ENCODE results near the gene MATCAP1. TPM values are rescaled to one million over a fixed set of nuclear protein-coding genes. Genes with fewer than 3 reads are reported as not detected.

Gene MATCAP1
- total and polyA plus RNA-seq, 2 of the 13 experiments (the other 11 are each of a cell fraction or from before 2014, with no cell fraction given) = 11.2 to 24.5 TPM

DNA sequence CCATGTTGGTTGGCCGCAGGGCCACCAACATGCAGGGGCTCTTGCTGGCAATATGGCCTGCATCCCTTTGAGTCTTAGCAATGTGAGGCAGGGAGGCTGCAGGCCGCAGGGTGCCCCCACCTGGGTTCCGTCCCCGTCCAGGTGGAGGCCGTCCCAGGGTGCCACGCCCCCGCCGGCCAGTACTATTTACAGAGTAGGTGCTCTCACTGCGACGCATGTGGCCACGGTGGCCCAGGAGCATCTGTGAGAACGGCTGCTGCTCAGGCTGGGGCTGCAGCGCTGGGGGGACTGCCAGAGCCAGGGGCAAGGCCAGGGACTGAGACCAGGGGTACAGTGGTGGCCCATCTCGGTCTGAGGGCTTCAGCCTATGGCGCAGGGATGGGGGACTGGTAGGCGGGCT lies 3.6 kb downstream of the MATCAP1 start (continued):
- TF ChIP-seq, protein P1, sequence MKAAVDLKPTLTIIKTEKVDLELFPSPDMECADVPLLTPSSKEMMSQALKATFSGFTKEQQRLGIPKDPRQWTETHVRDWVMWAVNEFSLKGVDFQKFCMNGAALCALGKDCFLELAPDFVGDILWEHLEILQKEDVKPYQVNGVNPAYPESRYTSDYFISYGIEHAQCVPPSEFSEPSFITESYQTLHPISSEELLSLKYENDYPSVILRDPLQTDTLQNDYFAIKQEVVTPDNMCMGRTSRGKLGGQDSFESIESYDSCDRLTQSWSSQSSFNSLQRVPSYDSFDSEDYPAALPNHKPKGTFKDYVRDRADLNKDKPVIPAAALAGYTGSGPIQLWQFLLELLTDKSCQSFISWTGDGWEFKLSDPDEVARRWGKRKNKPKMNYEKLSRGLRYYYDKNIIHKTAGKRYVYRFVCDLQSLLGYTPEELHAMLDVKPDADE (CRISPR knock-in tag; IDR thresholded peaks at IDR 0.05) = no peak
- TF ChIP-seq AGO1 (IDR thresholded peaks at IDR 0.05; ENCODE audit: low read depth, low read length, poor library complexity, severe bottlenecking) (no peak), ATF7 (IDR thresholded peaks at IDR 0.05) (no peak), ATF7 (CRISPR knock-in tag; IDR thresholded peaks at IDR 0.05) (no peak), ZNF253 (CRISPR knock-in tag; IDR thresholded peaks at IDR 0.05; ENCODE audit: borderline replicate concordance) (no peak), ZNF251 (CRISPR knock-in tag; IDR thresholded peaks at IDR 0.05) (no peak), ZNF768 (CRISPR knock-in tag; IDR thresholded peaks at IDR 0.05) (no peak)

DNA sequence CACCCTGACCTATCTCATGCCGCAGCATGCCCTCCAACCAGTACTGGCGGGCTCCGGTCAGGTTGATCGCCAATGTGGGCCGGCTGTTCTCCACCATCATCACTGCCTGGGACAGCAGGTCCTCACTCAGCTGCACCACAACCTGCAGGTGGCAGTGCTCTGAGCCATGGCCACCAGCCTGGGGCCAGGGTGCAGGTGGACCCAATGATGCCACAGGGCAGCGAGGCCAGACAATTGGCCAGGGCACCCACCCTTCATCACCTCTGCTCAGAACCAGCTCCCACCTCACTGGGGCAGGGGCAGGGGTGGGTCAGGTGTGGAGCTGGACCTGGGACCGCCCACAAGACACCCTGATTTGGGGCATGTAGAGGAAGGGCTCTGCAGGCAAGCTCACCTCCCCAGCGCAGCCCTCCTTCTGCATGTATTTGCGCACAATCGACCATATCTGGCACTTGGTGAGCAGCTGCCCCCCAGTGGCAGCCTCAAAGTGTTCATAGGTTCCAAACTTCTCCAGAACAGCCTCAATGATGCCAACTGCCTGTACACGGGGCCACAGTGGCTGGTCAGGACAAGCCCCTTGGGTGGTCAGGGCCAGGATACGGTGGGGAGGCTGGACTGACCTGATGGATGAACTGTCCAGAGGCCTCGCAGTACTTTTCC lies 4.2 kb downstream of the MATCAP1 start:
- H3K4me2 ChIP-seq (ENCODE audit: low read depth, low read length) = no peak overlapping the region
- POLR2A ChIA-PET = interaction anchor here (1.0 kb wide), 1 partner anchor 19 kb away, joined by 3 read pairs; no protein-coding TSS in a partner anchor
- TF ChIP-seq AGO2 (optimal IDR thresholded peaks at IDR 0.05; ENCODE audit: low read depth, low read length) (peak; percentile 42), CAMTA2 (CRISPR knock-in tag; IDR thresholded peaks at IDR 0.05; ENCODE audit: borderline replicate concordance) (0 out of 2 replicates have a peak, but pooled peaks have one; percentile 24), ZBTB38 (CRISPR knock-in tag; IDR thresholded peaks at IDR 0.05) (peak; percentile 36; the same call in 1 of the 2 replicates), ZNF672 (CRISPR knock-in tag; IDR thresholded peaks at IDR 0.05) (0 out of 2 replicates have a peak, but pooled peaks have one; percentile 35), HNRNPUL1 (IDR thresholded peaks at IDR 0.05; ENCODE audit: low read depth, low read length) (no peak), HOXA7 (CRISPR knock-in tag; IDR thresholded peaks at IDR 0.05) (no peak), KDM2A (CRISPR knock-in tag; IDR thresholded peaks at IDR 0.05; ENCODE audit: borderline replicate concordance, low read depth) (0 out of 2 replicates have a peak, but pooled peaks have one; percentile 16), ZNF383 (CRISPR knock-in tag; IDR thresholded peaks at IDR 0.05; ENCODE audit: borderline replicate concordance) (no peak)
- TF ChIP-seq, protein P2, sequence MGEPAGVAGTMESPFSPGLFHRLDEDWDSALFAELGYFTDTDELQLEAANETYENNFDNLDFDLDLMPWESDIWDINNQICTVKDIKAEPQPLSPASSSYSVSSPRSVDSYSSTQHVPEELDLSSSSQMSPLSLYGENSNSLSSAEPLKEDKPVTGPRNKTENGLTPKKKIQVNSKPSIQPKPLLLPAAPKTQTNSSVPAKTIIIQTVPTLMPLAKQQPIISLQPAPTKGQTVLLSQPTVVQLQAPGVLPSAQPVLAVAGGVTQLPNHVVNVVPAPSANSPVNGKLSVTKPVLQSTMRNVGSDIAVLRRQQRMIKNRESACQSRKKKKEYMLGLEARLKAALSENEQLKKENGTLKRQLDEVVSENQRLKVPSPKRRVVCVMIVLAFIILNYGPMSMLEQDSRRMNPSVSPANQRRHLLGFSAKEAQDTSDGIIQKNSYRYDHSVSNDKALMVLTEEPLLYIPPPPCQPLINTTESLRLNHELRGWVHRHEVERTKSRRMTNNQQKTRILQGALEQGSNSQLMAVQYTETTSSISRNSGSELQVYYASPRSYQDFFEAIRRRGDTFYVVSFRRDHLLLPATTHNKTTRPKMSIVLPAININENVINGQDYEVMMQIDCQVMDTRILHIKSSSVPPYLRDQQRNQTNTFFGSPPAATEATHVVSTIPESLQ (CRISPR knock-in tag; conservative IDR thresholded peaks at IDR 0.05) = no peak
- TF ChIP-seq, protein P3, sequence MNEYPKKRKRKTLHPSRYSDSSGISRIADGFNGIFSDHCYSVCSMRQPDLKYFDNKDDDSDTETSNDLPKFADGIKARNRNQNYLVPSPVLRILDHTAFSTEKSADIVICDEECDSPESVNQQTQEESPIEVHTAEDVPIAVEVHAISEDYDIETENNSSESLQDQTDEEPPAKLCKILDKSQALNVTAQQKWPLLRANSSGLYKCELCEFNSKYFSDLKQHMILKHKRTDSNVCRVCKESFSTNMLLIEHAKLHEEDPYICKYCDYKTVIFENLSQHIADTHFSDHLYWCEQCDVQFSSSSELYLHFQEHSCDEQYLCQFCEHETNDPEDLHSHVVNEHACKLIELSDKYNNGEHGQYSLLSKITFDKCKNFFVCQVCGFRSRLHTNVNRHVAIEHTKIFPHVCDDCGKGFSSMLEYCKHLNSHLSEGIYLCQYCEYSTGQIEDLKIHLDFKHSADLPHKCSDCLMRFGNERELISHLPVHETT (CRISPR knock-in tag; conservative IDR thresholded peaks at IDR 0.05) = no peak

More for the DNA sequence above, 4.2 kb downstream of the MATCAP1 start:
- no peak for DNase-seq (ENCODE audit: low spot score)
- no peak overlapping the region for H3K27ac ChIP-seq (ENCODE audit: extremely low read length, insufficient read depth, low read length)
- no peak overlapping the region for H3K4me3 ChIP-seq (replicated peaks in 1 of 3; ENCODE audit: insufficient read depth in 1 of 3, low read depth in 2 of 3, low read length in 3 of 3)
- intact Hi-C loops (cut with micrococcal nuclease; ENCODE audit: unreplicated experiment) (no loop called here), in situ Hi-C loops (cut with HindIII; ENCODE audit: extremely low pct_ligation_motif_present, low pct_unique_long_range_greater_than_20kb) (no loop called here)
- 82% methylated on average over 11 of the region's 13 CpGs for WGBS (ENCODE audit: low lambda C conversion rate)
- no peaks in the 10 kb centered on the region; the same call in 1 of the 2 replicates for H4K20me1 ChIP-seq (ENCODE audit: insufficient read depth, low read length)
- no TSS peak for BruUV-seq (replicated peaks)
- no peaks in the 10 kb centered on the region for H3K79me2 ChIP-seq (ENCODE audit: insufficient read depth, low read length)
- ATAC-seq = peak; percentile 13
- no peak overlapping the region for H3K9ac ChIP-seq (ENCODE audit: insufficient read depth, low read depth, low read length)
- FAIRE-seq = no peak
- no peaks in the 10 kb centered on the region; a peak in 1 of 5 replicates for H3K36me3 ChIP-seq (replicated peaks in 1 of 2; ENCODE audit: control insufficient read depth in 1 of 2, insufficient read depth in 2 of 2, low read length in 2 of 2)
- no peaks in the 10 kb centered on the region for H3K9me3 ChIP-seq (ENCODE audit: low read length)
- no peak overlapping the region for H2AFZ ChIP-seq (ENCODE audit: low read length)
- CTCF ChIA-PET (ENCODE audit: low intra/inter-chr PET ratio, low total read pairs) = interaction anchor here (1.3 kb wide), 1 partner anchor 225 kb away, joined by 5 read pairs; no protein-coding TSS in a partner anchor
- peaks cover 37% of the 10 kb centered on the region for H3K4me1 ChIP-seq (ENCODE audit: insufficient read depth, low read length)
- no peaks in the 10 kb centered on the region; a peak in 1 of 5 replicates for H3K27me3 ChIP-seq (ENCODE audit: control insufficient read depth in 1 of 2, insufficient read depth in 2 of 2, low read length in 2 of 2)

Data from HepG2 (cell line).